Suprapubic skin (tissue), 4 donors: ENCODE measurements around the gene DTNB. TPM values are rescaled to one million over a fixed set of nuclear protein-coding genes. Genes with fewer than 3 reads are reported as not detected.

Experiments used
- DNase-seq, 2 donors: peaks; one replicate each; pipeline ENCODE4 v3.0.0-alpha.2; 2019; ENCODE audit warnings: low spot score in 2 of 2
- H3K27ac ChIP-seq: fragments of 200-600 bp; sonication (generic); one replicate; pipeline ENCODE4 v1.5.1; 2019
- H3K27me3 ChIP-seq: fragments of 200-600 bp; sonication (generic); one replicate; pipeline ENCODE4 v1.5.1; 2019
- H3K36me3 ChIP-seq: fragments of 200-600 bp; sonication (generic); one replicate; pipeline ENCODE4 v1.5.1; 2019
- H3K4me1 ChIP-seq: fragments of 200-600 bp; sonication (generic); one replicate; pipeline ENCODE4 v1.5.1; 2019
- H3K4me3 ChIP-seq: fragments of 200-600 bp; sonication (generic); one replicate; pipeline ENCODE4 v1.5.1; 2019; ENCODE audit warnings: mild to moderate bottlenecking
- H3K9me3 ChIP-seq: fragments of 200-600 bp; sonication (generic); one replicate; pipeline ENCODE4 v1.5.1; 2019
- CTCF ChIP-seq, 2 donors: fragments of 200-600 bp in 1 of 2; fragments of 450-650 bp in 1 of 2; sonication (generic) in 1 of 2; IDR thresholded peaks; one replicate each; pipeline ENCODE4 v1.5.1; 2016 to 2019; ENCODE audit warnings: antibody characterized with exemption in 2 of 2, mild to moderate bottlenecking in 1 of 2, moderate library complexity in 1 of 2
- EP300 ChIP-seq: sonication (generic); formaldehyde crosslinking; IDR thresholded peaks from one replicate; pipeline ENCODE4 v1.6.1; 2017; ENCODE audit warnings: antibody characterized with exemption
- POLR2A ChIP-seq, 2 donors: fragments of 450-650 bp; IDR thresholded peaks; one replicate each; pipeline ENCODE4 v1.6.1; 2017; ENCODE audit warnings: antibody characterized with exemption in 2 of 2, mild to moderate bottlenecking in 2 of 2, moderate library complexity in 2 of 2
- POLR2AphosphoS5 ChIP-seq, 3 donors: sonication (generic); formaldehyde crosslinking; IDR thresholded peaks; one replicate each; pipeline ENCODE4 v1.6.1; 2017; ENCODE audit warnings: antibody characterized with exemption in 3 of 3
- WGBS: methylation state at CpG from one replicate; pipeline ENCODE4 v1.1.5; 2018; 5-methylcytosine and 5-hydroxymethylcytosine counted together
- total RNA-seq, 4 donors: library from RNA; depleted of rRNA; stranded (reverse); fragments of >200 nt; gene quantifications; one replicate each; pipeline ENCODE4 v1.1.0, GENCODE V29; 2016

DTNB gene
- total RNA-seq, 4 donors from 2014 or later, result 11.8 to 40.1 (median 24.1) TPM

DNA sequence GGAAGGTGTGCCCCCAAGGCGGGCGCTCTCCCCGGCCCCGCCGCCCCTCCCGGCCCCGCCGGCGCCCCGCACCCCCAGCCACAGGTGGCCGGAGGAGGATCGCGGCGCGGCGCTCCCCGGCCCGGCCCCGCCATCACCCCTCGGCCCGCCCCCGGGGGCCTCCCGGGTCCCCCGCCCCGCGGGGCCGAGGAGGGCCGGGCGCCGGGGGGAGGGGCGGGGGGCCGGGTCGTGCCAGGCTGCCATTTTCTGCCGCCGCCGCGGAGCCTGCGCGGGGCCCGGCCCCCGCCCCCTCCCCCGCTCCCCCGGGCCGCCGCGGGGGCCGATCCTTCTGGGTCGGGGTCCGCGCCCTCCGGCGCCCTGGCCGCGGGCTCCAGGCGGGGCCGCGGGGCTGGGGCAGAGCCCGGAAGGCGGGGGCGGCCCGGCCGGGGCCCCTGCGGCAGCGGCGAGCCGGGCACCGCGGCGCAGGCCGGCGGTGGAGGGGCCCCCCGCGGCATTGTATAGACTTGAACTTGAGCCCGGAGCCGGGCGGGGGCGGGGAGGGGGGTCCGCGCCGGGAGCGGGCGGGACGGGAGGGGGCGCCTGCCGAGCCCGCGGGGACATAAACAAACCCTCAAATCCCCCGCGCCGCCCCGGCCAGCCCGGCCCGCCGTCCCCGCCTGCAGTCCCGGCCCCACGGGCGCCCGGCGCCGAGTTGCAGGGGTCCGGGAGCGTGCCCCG, 332.2 kb downstream of the DTNB start:
- TF ChIP-seq EP300 (no peak), CTCF (IDR thresholded peaks at IDR 0.05) (no peak), POLR2AphosphoS5 (IDR thresholded peaks at IDR 0.05) (no peak), POLR2A (IDR thresholded peaks at IDR 0.05) (no peak)
- no peak for DNase-seq
- no CpG with 5 or more reads among the region's 104 CpGs for WGBS
- H3K4me1 ChIP-seq, result peaks cover 45% of the 10 kb centered on the region
- H3K36me3 ChIP-seq, result no peaks in the 10 kb centered on the region
- H3K27ac ChIP-seq, result peak overlapping the region; percentile 56
- H3K9me3 ChIP-seq, result no peaks in the 10 kb centered on the region
- peak overlapping the region; percentile 80 for H3K4me3 ChIP-seq
- no peaks in the 10 kb centered on the region for H3K27me3 ChIP-seq

DNA sequence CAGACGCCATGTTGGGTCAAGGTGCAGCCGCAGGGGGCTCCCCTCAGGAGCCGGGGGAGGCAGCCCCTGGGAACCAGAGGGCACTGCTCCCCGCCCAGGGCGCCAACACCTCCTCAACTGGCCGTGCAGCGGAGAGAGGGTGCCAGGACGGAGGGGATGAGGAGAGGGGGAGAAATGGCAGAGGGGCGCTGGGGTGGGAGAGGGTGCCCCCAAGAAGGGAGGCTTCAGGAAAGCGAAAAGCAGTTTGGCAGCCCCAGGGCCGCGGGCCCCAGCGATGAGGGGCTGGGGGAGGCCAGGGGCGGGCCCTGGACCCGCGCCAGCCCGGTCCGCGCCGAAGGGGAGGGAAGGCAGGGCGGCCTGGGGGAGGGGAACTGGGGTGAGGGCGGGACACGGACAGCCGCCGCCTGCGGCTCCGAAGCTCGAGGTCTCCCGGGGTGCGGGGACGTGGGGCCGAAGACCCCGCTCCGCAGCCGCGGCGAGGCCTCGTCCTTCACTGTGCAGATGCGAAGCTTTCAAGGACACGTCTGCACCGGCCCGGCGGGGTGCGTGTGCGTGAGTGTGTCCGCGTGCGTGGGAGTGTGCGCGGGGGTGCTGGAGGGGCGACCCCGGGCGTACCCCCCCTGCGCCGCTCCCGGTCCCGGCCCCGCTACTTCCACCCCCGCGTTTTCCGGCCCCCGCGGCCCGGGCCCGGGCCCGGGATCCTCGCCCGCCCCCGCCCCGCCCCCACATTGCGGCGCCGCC, 333.0 kb downstream of the DTNB start:
- Histone ChIP-seq H3K9me3 (no peaks in the 10 kb centered on the region), H3K4me1 (peaks cover 45% of the 10 kb centered on the region), H3K27ac (peak overlapping the region; percentile 56), H3K4me3 (peak overlapping the region; percentile 80), H3K36me3 (no peaks in the 10 kb centered on the region), H3K27me3 (no peaks in the 10 kb centered on the region)
- 6% methylated on average over 27 of the region's 73 CpGs for WGBS
- TF ChIP-seq CTCF (IDR thresholded peaks at IDR 0.05), result no peak
- no peak for TF ChIP-seq EP300
- no peak for TF ChIP-seq POLR2A (IDR thresholded peaks at IDR 0.05)
- TF ChIP-seq POLR2AphosphoS5 (IDR thresholded peaks at IDR 0.05), result no peak
- no peak for DNase-seq

DNA sequence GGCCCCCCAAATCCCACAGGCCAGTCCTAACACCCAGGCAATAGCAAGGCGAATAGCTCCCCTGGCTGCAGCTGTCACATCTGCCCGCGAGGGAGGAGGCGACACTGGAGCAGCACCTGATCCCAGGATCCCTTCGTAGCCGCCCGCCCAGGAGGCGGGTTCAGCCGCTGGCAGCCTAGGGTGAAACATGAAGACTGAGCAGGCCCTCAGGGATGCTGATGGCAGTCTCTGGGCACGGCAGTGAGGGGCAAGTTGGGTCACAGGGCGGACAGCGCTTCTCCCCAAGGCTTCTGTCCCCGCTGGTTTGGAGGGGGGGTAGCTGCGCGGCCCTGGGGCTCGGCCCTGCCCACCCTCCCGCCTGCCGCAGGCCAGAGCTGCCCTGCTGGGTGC, 333.6 kb downstream of the DTNB start:
- H3K4me3 ChIP-seq, result peak overlapping the region; percentile 80
- TF ChIP-seq POLR2AphosphoS5 (IDR thresholded peaks at IDR 0.05) (no peak), CTCF (IDR thresholded peaks at IDR 0.05) (no peak), EP300 (no peak), POLR2A (IDR thresholded peaks at IDR 0.05) (no peak)
- DNase-seq, result no peak
- 51% methylated on average over 10 of the region's 18 CpGs for WGBS
- peaks cover 45% of the 10 kb centered on the region for H3K4me1 ChIP-seq
- H3K36me3 ChIP-seq, result no peaks in the 10 kb centered on the region
- H3K27ac ChIP-seq, result peak overlapping the region; percentile 56
- H3K9me3 ChIP-seq, result no peaks in the 10 kb centered on the region
- no peaks in the 10 kb centered on the region for H3K27me3 ChIP-seq

- TF ChIP-seq POLR2AphosphoS5 (IDR thresholded peaks at IDR 0.05) (no peak), CTCF (IDR thresholded peaks at IDR 0.05) (no peak), POLR2A (IDR thresholded peaks at IDR 0.05) (no peak), EP300 (no peak)
- Histone ChIP-seq H3K4me1 (peaks cover 47% of the 10 kb centered on the region), H3K9me3 (no peaks in the 10 kb centered on the region), H3K27me3 (no peaks in the 10 kb centered on the region), H3K4me3 (no peak overlapping the region), H3K36me3 (no peaks in the 10 kb centered on the region), H3K27ac (no peak overlapping the region)
- 60% methylated on average over 3 of the region's 8 CpGs for WGBS
- DNase-seq, result no peak
These were observed 334.1 kb downstream of the DTNB start for GRCh38 chr2:25339211-25339674.

DNA sequence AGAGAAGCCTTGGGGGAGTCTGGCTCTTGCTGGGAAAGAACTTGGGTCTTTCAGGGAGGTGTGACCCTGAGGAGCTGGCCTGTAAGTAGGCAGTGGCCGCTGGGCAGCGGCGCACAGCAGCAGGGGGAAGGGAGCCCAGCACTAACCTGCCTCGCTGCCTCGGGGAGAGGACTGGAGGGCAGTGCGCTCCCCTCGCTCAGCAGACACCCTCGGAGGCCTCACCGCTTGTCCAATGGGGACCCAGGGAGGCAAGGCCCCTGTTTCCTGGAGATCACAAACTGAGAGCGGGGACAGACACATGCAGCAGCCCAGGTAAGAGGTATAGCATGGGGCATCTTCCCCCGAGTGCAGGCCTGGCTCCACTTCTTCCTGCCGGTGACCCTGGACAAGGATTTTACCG, 335.0 kb downstream of the DTNB start:
- Histone ChIP-seq H3K36me3 (no peaks in the 10 kb centered on the region), H3K4me1 (peaks cover 49% of the 10 kb centered on the region), H3K9me3 (no peaks in the 10 kb centered on the region), H3K27ac (no peak overlapping the region), H3K27me3 (no peaks in the 10 kb centered on the region), H3K4me3 (no peak overlapping the region)
- TF ChIP-seq POLR2A (IDR thresholded peaks at IDR 0.05), result no peak
- no peak for TF ChIP-seq CTCF (IDR thresholded peaks at IDR 0.05)
- TF ChIP-seq EP300, result no peak
- no peak for TF ChIP-seq POLR2AphosphoS5 (IDR thresholded peaks at IDR 0.05)
- DNase-seq, result no peak
- WGBS, result 78% methylated on average over 12 of the region's 13 CpGs
